WTC11 (cell line): ENCODE data around the gene ANP32E. TPM values are rescaled to one million over a fixed set of nuclear protein-coding genes. Genes with fewer than 3 reads are reported as not detected.
A peak's percentile ranks its signal among the peaks of the same experiment; 100 is the strongest.

Experiments
- ATAC-seq: fragments of 200-7000 bp; cut with Tn5 transposase; 2 replicates; pipeline ENCODE4 v1.10.0; 2021; ENCODE audit warnings: mild to moderate bottlenecking, moderate library complexity
- CTCF ChIA-PET: fragments of 300-600 bp; sonication (Branson Sonifier 250); formaldehyde crosslinking; loops from one replicate; lab custom pipeline; 2021; ENCODE audit warnings: antibody characterized with exemption; lab: Charles Lee
- POLR2A ChIA-PET: fragments of 350-600 bp; sonication (Branson Sonifier 250); formaldehyde crosslinking; loops from one replicate; lab custom pipeline; 2021; ENCODE audit warnings: antibody characterized with exemption; lab: Charles Lee
- DNase-seq: peaks from one replicate; pipeline ENCODE4 v3.0.0; 2021; ENCODE audit warnings: low spot score
- H3K27ac Mint-ChIP-seq: 2 replicates; pipeline ENCODE4 v1.8.0; 2021; ENCODE audit warnings: mixed read lengths
- H3K27me3 Mint-ChIP-seq: 2 replicates; pipeline ENCODE4 v1.8.0; 2021; ENCODE audit warnings: low read depth, mild to moderate bottlenecking, moderate library complexity, mixed read lengths
- H3K36me3 Mint-ChIP-seq: 2 replicates; pipeline ENCODE4 v1.8.0; 2021; ENCODE audit warnings: mixed read lengths
- H3K4me1 Mint-ChIP-seq: 2 replicates; pipeline ENCODE4 v1.8.0; 2022; ENCODE audit warnings: mixed read lengths
- H3K4me3 Mint-ChIP-seq: 2 replicates; pipeline ENCODE4 v1.8.0; 2021; ENCODE audit warnings: mild to moderate bottlenecking, moderate library complexity, mixed read lengths
- H3K9me3 Mint-ChIP-seq: 2 replicates; pipeline ENCODE4 v1.8.0; 2021; ENCODE audit warnings: mixed read lengths
- ATF1 ChIP-seq: sonication (generic); formaldehyde crosslinking; IDR thresholded peaks from 2 replicates; pipeline ENCODE4 v1.8.1; 2023; ENCODE audit warnings: mild to moderate bottlenecking, moderate library complexity, missing genetic modification reagents
- ELF4 ChIP-seq: sonication (generic); formaldehyde crosslinking; IDR thresholded peaks from 2 replicates; pipeline ENCODE4 v1.8.1; 2022; ENCODE audit warnings: low read depth, mild to moderate bottlenecking, moderate library complexity, missing genetic modification reagents
- EMX1 ChIP-seq: fragments of 250-450 bp; sonication (Bioruptor Pico); IDR thresholded peaks from 2 replicates; pipeline ENCODE4 v1.8.0; 2021; ENCODE audit warnings: mild to moderate bottlenecking
- ESRRA ChIP-seq: sonication (generic); formaldehyde crosslinking; IDR thresholded peaks from 2 replicates; pipeline ENCODE4 v1.8.1; 2022; ENCODE audit warnings: mild to moderate bottlenecking, missing genetic modification reagents, borderline replicate concordance
- ETV6 ChIP-seq: sonication (generic); formaldehyde crosslinking; IDR thresholded peaks from 2 replicates; pipeline ENCODE4 v1.8.1; 2022; ENCODE audit warnings: mild to moderate bottlenecking, missing genetic modification reagents
- HMGA2 ChIP-seq: fragments of 250-450 bp; sonication (Bioruptor Pico); IDR thresholded peaks from 2 replicates; pipeline ENCODE4 v1.4.0; 2021; ENCODE audit warnings: mild to moderate bottlenecking, moderate library complexity
- IRF2 ChIP-seq: sonication (generic); formaldehyde crosslinking; IDR thresholded peaks from 2 replicates; pipeline ENCODE4 v1.8.0; 2022; ENCODE audit warnings: low read depth, missing genetic modification reagents, borderline replicate concordance
- NFE2L1 ChIP-seq: sonication (generic); formaldehyde crosslinking; IDR thresholded peaks from 2 replicates; pipeline ENCODE4 v1.8.1; 2023; ENCODE audit warnings: missing genetic modification reagents
- OVOL2 ChIP-seq: fragments of 250-450 bp; sonication (Bioruptor Pico); IDR thresholded peaks from 2 replicates; pipeline ENCODE4 v1.9.0; 2021; ENCODE audit warnings: mild to moderate bottlenecking, borderline replicate concordance
- RELA ChIP-seq: sonication (generic); formaldehyde crosslinking; IDR thresholded peaks from 2 replicates; pipeline ENCODE4 v1.8.1; 2022; ENCODE audit warnings: missing genetic modification reagents, mild to moderate bottlenecking, borderline replicate concordance
- SMAD4 ChIP-seq: sonication (generic); formaldehyde crosslinking; IDR thresholded peaks from 2 replicates; pipeline ENCODE4 v1.8.0; 2022; ENCODE audit warnings: mild to moderate bottlenecking, missing genetic modification reagents
- SP1 ChIP-seq: sonication (generic); formaldehyde crosslinking; conservative IDR thresholded peaks from 2 replicates; pipeline ENCODE4 v1.8.1; 2022; ENCODE audit warnings: missing genetic modification reagents
- TCF7 ChIP-seq: sonication (generic); formaldehyde crosslinking; IDR thresholded peaks from 2 replicates; pipeline ENCODE4 v1.8.0; 2022; ENCODE audit warnings: mild to moderate bottlenecking, low read depth, missing genetic modification reagents, moderate library complexity
- TEAD1 ChIP-seq: sonication (generic); formaldehyde crosslinking; IDR thresholded peaks from 2 replicates; pipeline ENCODE4 v1.8.0; 2022; ENCODE audit warnings: mild to moderate bottlenecking, missing genetic modification reagents
- TEAD4 ChIP-seq: sonication (generic); formaldehyde crosslinking; IDR thresholded peaks from 2 replicates; pipeline ENCODE4 v1.8.0; 2022; ENCODE audit warnings: mild to moderate bottlenecking, missing genetic modification reagents
- ZNF138 ChIP-seq: sonication (generic); formaldehyde crosslinking; conservative IDR thresholded peaks from 2 replicates; pipeline ENCODE4 v1.8.1; 2022; ENCODE audit warnings: mild to moderate bottlenecking, moderate library complexity, missing genetic modification reagents
- ZNF219 ChIP-seq: sonication (generic); formaldehyde crosslinking; IDR thresholded peaks from 2 replicates; pipeline ENCODE4 v1.8.0; 2023; ENCODE audit warnings: missing genetic modification reagents, mild to moderate bottlenecking, borderline replicate concordance
- ZNF416 ChIP-seq: fragments of 250-450 bp; sonication (Bioruptor Pico); IDR thresholded peaks from 2 replicates; pipeline ENCODE4 v1.9.0; 2021; ENCODE audit warnings: mild to moderate bottlenecking, inconsistent platforms
- total RNA-seq: library from RNA; stranded (reverse); gene quantifications from 3 replicates; pipeline ENCODE4 v1.2.3, GENCODE V29; 2021
- TF ChIP-seq, protein P1 (sequence below): sonication (generic); formaldehyde crosslinking; IDR thresholded peaks from 2 replicates; pipeline ENCODE4 v1.8.0; 2022; ENCODE audit warnings: mild to moderate bottlenecking, missing genetic modification reagents
- TF ChIP-seq, protein P2 (sequence below): sonication (generic); formaldehyde crosslinking; IDR thresholded peaks from 2 replicates; pipeline ENCODE4 v1.8.0; 2023; ENCODE audit warnings: missing genetic modification reagents, mild to moderate bottlenecking, borderline replicate concordance
- TF ChIP-seq, protein P3 (sequence below): sonication (generic); formaldehyde crosslinking; IDR thresholded peaks from 2 replicates; pipeline ENCODE4 v1.8.1; 2022; ENCODE audit warnings: mild to moderate bottlenecking, moderate library complexity, missing genetic modification reagents
- TF ChIP-seq, protein P4 (sequence below): sonication (generic); formaldehyde crosslinking; IDR thresholded peaks from 2 replicates; pipeline ENCODE4 v1.8.1; 2022; ENCODE audit warnings: mild to moderate bottlenecking, missing genetic modification reagents, moderate library complexity, borderline replicate concordance
- TF ChIP-seq, protein P5 (sequence below): fragments of 200-600 bp; IDR thresholded peaks from 2 replicates; pipeline ENCODE4 v1.8.0; 2022; ENCODE audit warnings: antibody characterized with exemption
- TF ChIP-seq, protein P6 (sequence below): sonication (generic); formaldehyde crosslinking; IDR thresholded peaks from 2 replicates; pipeline ENCODE4 v1.8.0; 2022; ENCODE audit warnings: mild to moderate bottlenecking, missing genetic modification reagents

Gene ANP32E
- total RNA-seq, 1 experiment from 2014 or later, result 119 TPM

DNA sequence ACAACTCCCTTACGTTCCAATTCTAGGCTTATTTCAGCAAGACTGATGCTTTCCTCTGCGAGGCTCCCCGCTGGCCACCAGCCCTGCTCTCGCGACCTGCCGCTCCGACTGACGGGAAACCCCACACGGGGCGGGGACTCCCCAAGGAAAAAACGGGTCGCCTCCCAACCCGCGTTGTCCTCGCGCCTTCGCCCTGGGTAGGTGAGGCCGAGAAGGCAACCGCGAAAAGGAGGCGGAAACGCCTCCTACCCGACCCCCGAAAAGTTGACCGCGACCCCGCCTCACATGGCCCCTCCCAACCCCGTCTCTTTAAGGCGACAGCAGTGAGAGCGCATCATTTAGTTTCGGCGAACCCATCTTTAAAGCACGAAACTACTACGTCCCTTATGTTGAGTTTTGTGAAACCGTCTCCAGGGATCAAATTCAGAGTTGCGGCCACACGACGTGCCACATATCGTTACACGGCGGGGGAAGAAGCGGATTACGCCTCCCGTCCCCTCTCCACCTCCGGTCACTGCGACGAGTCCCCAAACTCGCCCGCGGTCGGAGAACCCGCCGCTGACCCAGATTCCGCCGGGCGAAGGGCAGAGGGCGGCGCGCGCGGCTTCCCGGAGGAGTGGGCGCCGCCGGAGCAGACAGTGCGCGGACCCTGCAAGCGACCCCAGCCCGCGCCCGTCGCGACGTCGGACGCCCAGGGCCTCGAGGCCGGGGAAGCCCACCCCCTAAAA is 1.2 kb downstream of the ANP32E start (continued):
- TF ChIP-seq SP1 (CRISPR knock-in tag), result peak; percentile 35; the same call in 1 of the 2 replicates
- TF ChIP-seq, protein P1, sequence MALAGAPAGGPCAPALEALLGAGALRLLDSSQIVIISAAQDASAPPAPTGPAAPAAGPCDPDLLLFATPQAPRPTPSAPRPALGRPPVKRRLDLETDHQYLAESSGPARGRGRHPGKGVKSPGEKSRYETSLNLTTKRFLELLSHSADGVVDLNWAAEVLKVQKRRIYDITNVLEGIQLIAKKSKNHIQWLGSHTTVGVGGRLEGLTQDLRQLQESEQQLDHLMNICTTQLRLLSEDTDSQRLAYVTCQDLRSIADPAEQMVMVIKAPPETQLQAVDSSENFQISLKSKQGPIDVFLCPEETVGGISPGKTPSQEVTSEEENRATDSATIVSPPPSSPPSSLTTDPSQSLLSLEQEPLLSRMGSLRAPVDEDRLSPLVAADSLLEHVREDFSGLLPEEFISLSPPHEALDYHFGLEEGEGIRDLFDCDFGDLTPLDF (CRISPR knock-in tag), result 0 out of 2 replicates have a peak, but pooled peaks have one; percentile 36
- peak; percentile 14; the same call in 1 of the 2 replicates for TF ChIP-seq TEAD1 (CRISPR knock-in tag)
- TF ChIP-seq SMAD4 (CRISPR knock-in tag), result peak; percentile 50; the same call in 1 of the 2 replicates
- 0 out of 2 replicates have a peak, but pooled peaks have one; percentile 19 for TF ChIP-seq ZNF416 (CRISPR knock-in tag)
- peak; percentile 49; the same call in 1 of the 2 replicates for TF ChIP-seq ESRRA
- TF ChIP-seq ETV6 (CRISPR knock-in tag), result 0 out of 2 replicates have a peak, but pooled peaks have one; percentile 50
- TF ChIP-seq, protein P2, sequence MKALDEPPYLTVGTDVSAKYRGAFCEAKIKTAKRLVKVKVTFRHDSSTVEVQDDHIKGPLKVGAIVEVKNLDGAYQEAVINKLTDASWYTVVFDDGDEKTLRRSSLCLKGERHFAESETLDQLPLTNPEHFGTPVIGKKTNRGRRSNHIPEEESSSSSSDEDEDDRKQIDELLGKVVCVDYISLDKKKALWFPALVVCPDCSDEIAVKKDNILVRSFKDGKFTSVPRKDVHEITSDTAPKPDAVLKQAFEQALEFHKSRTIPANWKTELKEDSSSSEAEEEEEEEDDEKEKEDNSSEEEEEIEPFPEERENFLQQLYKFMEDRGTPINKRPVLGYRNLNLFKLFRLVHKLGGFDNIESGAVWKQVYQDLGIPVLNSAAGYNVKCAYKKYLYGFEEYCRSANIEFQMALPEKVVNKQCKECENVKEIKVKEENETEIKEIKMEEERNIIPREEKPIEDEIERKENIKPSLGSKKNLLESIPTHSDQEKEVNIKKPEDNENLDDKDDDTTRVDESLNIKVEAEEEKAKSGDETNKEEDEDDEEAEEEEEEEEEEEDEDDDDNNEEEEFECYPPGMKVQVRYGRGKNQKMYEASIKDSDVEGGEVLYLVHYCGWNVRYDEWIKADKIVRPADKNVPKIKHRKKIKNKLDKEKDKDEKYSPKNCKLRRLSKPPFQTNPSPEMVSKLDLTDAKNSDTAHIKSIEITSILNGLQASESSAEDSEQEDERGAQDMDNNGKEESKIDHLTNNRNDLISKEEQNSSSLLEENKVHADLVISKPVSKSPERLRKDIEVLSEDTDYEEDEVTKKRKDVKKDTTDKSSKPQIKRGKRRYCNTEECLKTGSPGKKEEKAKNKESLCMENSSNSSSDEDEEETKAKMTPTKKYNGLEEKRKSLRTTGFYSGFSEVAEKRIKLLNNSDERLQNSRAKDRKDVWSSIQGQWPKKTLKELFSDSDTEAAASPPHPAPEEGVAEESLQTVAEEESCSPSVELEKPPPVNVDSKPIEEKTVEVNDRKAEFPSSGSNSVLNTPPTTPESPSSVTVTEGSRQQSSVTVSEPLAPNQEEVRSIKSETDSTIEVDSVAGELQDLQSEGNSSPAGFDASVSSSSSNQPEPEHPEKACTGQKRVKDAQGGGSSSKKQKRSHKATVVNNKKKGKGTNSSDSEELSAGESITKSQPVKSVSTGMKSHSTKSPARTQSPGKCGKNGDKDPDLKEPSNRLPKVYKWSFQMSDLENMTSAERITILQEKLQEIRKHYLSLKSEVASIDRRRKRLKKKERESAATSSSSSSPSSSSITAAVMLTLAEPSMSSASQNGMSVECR, result peak; percentile 30; the same call in 1 of the 2 replicates
- TF ChIP-seq EMX1 (CRISPR knock-in tag), result 0 out of 2 replicates have a peak, but pooled peaks have one; percentile 71
- TF ChIP-seq ATF1, result peak; percentile 35; the same call in 1 of the 2 replicates
- TF ChIP-seq OVOL2 (CRISPR knock-in tag), result no peak
- no peak for TF ChIP-seq ZNF219 (CRISPR knock-in tag)
- TF ChIP-seq, protein P3, sequence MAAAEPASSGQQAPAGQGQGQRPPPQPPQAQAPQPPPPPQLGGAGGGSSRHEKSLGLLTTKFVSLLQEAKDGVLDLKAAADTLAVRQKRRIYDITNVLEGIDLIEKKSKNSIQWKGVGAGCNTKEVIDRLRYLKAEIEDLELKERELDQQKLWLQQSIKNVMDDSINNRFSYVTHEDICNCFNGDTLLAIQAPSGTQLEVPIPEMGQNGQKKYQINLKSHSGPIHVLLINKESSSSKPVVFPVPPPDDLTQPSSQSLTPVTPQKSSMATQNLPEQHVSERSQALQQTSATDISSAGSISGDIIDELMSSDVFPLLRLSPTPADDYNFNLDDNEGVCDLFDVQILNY (CRISPR knock-in tag), result no peak
- TF ChIP-seq, all 79 proteins: peak for 15

DNA sequence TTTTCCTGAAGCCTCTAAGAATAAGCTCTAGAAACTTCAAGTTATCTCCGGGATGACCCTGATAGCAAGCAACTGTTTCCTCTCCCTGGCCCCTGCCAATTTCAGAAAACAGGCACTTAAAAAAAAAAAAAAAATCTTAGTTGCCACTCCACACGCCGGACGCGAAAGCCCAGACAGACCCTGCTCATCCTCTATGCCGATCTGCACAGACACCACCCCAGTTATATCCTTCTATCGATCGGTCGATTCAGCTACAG is 1.7 kb downstream of the ANP32E start:
- no peaks in the 10 kb centered on the region for H3K27me3 Mint-ChIP-seq
- peak overlapping the region; percentile 98 for H3K27ac Mint-ChIP-seq
- DNase-seq (no peak), ATAC-seq (no peak)
- POLR2A ChIA-PET, result interaction anchor here (0.6 to 1.2 kb wide), 4 partner anchors 35 to 294 kb away, joined by 3 to 4 read pairs (median 4); partner anchors contain the start of gene APH1A
- H3K9me3 Mint-ChIP-seq, result no peaks in the 10 kb centered on the region
- CTCF ChIA-PET, result interaction anchor here (0.7 kb wide), 1 partner anchor 325 kb away, joined by 3 read pairs; no protein-coding TSS in a partner anchor
- no peak overlapping the region for H3K4me3 Mint-ChIP-seq
- peaks cover 14% of the 10 kb centered on the region for H3K36me3 Mint-ChIP-seq
- peaks cover 17% of the 10 kb centered on the region for H3K4me1 Mint-ChIP-seq
- TF ChIP-seq IRF2 (CRISPR knock-in tag) (no peak), ELF4 (CRISPR knock-in tag) (no peak), ZNF138 (CRISPR knock-in tag) (no peak), TEAD4 (CRISPR knock-in tag) (no peak), SP1 (CRISPR knock-in tag) (no peak), TCF7 (no peak), RELA (CRISPR knock-in tag) (no peak), HMGA2 (CRISPR knock-in tag) (no peak), NFE2L1 (CRISPR knock-in tag) (no peak)
- TF ChIP-seq, protein P4, sequence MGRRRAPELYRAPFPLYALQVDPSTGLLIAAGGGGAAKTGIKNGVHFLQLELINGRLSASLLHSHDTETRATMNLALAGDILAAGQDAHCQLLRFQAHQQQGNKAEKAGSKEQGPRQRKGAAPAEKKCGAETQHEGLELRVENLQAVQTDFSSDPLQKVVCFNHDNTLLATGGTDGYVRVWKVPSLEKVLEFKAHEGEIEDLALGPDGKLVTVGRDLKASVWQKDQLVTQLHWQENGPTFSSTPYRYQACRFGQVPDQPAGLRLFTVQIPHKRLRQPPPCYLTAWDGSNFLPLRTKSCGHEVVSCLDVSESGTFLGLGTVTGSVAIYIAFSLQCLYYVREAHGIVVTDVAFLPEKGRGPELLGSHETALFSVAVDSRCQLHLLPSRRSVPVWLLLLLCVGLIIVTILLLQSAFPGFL (CRISPR knock-in tag), result no peak
- TF ChIP-seq, protein P3 (CRISPR knock-in tag), result no peak
- TF ChIP-seq, protein P5, sequence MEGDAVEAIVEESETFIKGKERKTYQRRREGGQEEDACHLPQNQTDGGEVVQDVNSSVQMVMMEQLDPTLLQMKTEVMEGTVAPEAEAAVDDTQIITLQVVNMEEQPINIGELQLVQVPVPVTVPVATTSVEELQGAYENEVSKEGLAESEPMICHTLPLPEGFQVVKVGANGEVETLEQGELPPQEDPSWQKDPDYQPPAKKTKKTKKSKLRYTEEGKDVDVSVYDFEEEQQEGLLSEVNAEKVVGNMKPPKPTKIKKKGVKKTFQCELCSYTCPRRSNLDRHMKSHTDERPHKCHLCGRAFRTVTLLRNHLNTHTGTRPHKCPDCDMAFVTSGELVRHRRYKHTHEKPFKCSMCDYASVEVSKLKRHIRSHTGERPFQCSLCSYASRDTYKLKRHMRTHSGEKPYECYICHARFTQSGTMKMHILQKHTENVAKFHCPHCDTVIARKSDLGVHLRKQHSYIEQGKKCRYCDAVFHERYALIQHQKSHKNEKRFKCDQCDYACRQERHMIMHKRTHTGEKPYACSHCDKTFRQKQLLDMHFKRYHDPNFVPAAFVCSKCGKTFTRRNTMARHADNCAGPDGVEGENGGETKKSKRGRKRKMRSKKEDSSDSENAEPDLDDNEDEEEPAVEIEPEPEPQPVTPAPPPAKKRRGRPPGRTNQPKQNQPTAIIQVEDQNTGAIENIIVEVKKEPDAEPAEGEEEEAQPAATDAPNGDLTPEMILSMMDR, result no peak
- TF ChIP-seq, protein P6, sequence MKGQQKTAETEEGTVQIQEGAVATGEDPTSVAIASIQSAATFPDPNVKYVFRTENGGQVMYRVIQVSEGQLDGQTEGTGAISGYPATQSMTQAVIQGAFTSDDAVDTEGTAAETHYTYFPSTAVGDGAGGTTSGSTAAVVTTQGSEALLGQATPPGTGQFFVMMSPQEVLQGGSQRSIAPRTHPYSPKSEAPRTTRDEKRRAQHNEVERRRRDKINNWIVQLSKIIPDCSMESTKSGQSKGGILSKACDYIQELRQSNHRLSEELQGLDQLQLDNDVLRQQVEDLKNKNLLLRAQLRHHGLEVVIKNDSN, result no peak
